ENCODE results near the gene ASMTL.
"Not testable (repeated sequence)": the region's sequence is repeated elsewhere in the genome, so short reads cannot be mapped to it uniquely, and the experiment has no call there.

Gene ASMTL

DNA sequence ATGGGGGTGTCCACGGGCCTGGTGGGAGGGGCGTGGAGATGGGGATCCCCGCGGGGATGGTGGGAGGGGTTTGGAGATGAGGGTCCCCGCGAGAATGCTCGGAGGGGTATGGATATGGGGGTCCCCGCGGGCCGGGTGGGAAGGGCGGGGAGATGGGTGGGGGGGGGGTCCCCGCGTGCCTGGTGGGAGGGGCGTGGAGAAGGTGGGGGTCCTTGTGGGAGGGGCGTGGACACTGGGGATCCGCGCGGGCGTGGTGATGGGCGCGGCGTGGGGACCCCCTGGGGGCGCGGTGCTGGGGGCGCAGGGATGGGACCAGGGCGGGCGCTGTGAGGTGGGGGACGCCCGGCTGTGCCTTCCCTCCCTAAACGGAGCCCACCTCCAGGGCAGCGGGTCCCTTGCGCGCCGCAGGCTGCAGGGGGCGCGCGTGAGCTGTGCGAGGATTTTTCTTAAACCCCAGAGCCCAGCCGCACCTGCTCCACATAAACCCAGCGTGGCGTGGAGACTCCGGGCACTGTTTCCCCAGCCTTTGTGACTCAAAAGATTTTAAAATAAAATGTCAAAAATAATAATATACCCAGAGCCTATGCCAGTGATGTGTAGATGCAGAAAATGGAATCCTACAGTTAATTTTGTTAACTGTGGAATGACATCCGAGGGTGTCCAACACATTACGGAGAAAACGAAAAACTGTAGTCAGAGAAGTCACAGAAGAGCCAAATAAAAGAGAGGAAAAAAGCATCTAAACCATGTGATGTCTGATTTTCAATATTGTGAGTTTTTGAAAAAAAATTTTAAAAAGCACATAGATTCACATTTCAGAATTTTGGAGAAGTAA lies 1.5 kb upstream of the ASMTL start:
- peak; percentile 70 for DNase-seq (ENCODE audit: low spot score)

DNA sequence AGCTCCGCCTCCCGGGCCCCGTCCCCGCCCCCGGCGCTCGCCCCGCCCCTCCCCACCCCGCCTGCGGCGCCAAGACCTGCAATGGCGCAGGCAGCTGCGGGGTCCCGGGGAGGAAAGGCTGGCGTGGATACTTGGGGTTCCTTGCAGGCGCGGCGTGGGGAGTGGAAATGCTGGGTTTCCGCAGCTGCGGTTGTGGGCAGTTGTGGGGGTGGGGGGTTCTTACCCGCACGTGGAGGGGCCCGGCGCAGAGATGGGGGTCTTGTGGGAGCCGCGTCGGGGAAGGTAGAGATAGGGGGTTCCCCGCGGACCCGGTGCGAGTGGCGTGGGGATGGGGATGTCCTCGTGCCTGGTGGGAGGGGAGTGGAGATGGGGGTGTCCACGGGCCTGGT lies 680 bp upstream of the ASMTL start:
- no peak for DNase-seq (ENCODE audit: low spot score)

DNA sequence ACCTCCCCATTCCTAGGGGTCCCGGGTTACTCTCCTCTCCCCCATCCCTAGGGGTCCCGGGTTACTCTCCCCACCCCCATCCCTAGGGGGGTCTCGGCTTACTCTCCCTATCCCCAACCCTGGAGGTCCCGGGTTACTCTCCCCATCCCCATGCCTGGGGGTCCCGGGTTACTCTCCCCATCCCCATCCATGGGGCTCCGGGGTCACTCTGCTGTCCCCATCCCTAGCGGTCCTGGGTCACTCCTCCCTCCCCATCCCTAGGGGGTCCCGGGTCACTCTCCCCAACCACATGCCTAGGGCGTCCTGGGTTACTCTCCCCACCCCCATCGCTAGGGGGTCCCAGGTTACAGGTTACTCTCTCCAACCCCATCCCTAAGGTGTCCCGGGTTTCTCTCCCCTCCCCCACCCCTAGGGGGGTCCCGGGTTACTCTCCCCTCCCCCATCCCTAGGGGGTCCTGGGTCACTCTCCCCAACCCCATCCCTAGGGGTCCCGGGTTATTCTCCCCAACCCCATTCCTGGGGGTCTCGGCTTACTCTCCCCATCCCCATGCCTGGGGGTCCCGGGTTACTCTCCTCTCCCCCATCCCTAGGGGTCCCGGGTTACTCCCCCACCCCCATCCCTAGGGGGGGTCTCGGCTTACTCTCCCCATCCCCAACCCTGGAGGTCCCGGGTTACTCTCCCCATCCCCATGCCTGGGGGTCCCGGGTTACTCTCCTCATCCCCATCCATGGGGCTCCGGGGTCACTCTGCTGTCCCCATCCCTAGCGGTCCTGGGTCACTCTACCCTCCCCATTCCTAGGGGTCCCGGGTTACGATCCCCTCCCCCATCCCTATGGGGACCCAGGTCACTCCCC lies 821 bp downstream of the ASMTL start:
- DNase-seq (ENCODE audit: low spot score): no peak

GRCh38 chrX:1451251-1451660 lies 1.5 kb downstream of the ASMTL start:
- DNase-seq (ENCODE audit: low spot score): no peak

DNA sequence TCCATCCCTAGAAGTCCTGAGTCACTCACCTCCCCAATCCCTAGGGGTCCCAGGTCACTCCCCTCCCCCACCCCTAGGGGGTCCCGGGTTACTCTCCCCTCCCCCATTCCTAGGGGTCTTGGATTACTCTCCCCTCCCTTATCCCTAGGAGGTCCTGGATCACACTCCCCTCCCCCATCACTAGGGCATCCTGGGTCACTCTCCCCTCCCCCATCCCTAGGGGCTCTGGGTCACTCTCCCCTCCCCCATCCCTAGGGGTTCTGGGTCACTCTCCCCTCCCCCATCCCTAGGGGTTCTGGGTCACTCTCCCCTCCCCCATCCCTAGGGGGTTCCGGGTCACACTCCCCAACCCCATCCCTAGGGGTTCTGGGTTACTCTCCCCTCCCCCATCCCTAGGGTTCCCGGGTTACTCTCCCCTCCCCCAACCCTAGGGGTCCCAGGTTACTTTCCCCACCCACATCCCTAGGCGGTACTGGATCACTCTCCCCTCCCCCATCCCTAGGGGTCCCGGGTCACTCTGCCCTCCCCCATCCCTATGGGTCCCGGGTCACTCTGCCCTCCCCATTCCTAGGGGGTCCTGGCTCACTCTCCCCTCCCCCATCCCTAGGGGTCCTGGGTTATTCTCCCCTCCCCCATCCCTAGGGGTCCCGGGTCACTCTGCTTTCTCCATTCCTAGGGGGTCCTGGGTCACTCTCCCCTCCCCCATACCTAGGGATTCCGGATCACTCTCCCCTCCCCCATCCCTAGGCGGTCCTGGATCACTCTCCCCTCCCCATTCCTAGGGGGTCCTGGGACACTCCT lies 2.1 kb downstream of the ASMTL start:
- no peak for DNase-seq (ENCODE audit: low spot score)

- DNase-seq (ENCODE audit: low spot score): no peak
These were observed 2.9 kb downstream of the ASMTL start for GRCh38 chrX:1449823-1450149.

DNA sequence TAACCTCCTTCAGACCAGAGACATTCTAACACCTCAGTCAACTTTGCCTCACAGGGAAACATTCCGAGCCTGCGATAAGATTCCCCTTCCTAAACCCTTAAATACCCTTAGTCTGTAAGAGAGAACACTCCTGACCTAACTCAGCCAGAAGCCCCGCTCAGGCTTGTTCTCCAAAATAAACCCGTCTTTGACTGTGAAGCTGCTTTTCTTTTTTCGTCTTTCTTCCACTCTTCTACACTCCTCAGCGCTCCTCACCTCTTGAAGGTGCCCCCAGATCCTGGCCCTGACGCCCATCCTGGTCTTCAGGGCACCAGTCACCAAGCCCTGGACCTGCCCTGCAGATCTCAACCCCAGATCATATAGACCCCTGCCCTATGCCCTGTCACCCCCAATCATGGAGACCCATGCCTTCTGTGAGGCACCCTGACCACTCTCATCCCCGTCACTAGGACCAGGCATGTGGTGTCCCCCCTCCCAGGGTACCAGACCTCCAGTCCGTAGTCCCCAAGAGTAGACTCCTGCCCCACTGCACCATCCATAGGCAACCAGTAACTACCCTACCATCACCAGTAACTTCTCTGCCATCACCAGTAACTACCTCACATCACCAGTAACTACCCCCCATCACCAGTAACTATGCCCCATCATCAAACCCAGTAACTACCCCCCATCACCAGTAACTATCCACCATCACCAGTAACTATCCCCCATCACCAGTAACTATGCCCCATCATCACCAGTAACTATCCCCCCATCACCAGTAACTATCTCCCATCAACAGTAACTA lies 3.5 kb downstream of the ASMTL start:
- no peak for DNase-seq (ENCODE audit: low spot score)

- DNase-seq (ENCODE audit: low spot score): not testable (repeated sequence)
These were observed 4.1 kb downstream of the ASMTL start for GRCh38 chrX:1448573-1449001.

DNA sequence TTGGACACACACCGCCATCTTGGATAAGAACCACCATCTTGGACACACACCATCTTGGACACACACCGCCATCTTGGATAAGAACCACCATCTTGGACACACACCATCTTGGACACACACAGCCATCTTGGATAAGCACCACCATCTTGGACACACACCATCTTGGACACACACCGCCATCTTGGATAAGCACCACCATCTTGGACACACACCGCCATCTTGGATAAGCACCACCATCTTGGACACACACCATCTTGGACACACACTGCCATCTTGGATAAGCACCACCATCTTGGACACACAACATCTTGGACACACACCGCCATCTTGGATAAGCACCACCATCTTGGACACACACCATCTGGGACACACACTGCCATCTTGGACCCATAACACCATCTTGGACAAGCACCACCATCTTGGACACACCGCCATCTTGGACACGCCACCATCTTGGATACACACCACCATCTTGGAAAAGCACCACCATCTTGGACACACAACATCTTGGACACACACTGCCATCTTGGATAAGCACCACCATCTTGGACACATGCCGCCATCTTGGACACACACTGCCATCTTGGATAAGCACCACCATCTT lies 4.6 kb downstream of the ASMTL start:
- DNase-seq (ENCODE audit: low spot score): not testable (repeated sequence)

GRCh38 chrX:1446984-1447968 lies 5.4 kb downstream of the ASMTL start:
- DNase-seq (ENCODE audit: low spot score): not testable (repeated sequence)

- DNase-seq (ENCODE audit: low spot score): no peak
These were observed 7.9 kb downstream of the ASMTL start for GRCh38 chrX:1444561-1445500.

DNA sequence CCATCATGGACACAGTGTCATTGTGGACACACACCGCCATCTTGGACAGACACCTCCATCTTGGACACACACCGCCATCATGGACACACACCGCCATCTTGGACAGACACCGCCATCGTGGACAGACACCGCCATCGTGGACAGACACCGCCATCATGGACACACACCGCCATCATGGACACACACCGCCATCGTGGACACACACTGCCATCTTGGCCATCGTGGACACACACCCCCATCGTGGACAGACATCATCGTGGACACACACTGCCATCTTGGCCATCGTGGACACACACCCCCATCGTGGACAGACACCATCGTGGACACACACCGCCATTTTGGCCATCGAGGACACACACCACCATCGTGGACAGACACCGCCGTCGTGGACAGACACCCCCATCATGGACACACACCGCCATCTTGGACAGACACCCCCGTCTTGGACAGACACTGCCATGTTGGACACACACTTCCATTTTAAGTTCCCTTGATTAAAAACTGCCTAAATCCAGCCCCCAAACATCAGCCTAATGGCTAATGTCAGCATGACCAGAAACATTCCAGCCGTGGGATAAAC lies 9.1 kb downstream of the ASMTL start:
- no peak for DNase-seq (ENCODE audit: low spot score)

- DNase-seq (ENCODE audit: low spot score): no peak
These were observed 9.9 kb downstream of the ASMTL start for GRCh38 chrX:1442724-1443367.

- no peak for DNase-seq (ENCODE audit: low spot score)
These were observed 10.6 kb downstream of the ASMTL start for GRCh38 chrX:1442016-1442665.

DNA sequence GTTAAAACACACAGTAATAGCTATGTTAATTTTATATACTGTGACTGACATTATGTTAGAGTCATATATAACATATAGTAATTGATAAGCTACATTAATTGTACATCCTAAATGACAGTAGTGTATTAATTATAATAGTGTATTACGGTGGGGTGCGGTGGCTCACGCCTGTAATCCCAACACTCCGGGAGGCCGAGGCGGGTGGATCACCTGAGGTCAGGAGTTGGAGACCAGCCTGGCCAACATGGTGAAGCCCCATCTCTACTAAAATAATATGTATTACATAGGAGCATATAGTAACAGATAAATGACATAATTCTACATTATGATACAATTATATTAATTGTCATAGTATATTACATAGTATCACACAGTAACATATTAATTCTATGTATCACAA lies 12.2 kb downstream of the ASMTL start:
- no peak for DNase-seq (ENCODE audit: low spot score)

GRCh38 chrX:1435241-1435895 lies 17.3 kb downstream of the ASMTL start:
- DNase-seq (ENCODE audit: low spot score): no peak

DNA sequence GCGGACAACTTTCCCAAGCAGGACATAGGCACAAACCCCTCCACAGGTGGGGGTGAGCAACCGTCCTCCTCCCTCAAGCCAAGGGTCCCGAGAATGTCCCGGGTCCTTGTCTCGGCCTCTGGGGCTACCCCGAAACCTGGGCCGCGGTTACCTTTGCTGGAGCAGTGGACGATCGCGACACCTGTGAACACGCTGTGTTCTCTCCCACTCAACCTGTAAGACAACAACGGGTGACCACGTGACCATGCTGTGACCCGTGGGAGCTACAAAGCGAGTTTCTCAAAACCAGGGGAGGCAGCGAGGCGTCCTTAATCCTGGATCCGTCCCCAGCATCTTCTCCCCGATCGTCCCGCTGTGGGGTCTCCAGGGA lies 17.9 kb downstream of the ASMTL start:
- no peak for DNase-seq (ENCODE audit: low spot score)

All from hematopoietic multipotent progenitor cell treated with erythropoietin and hydrocortisone succinate and interleukin-3 and kit ligand, for 17 days (in vitro differentiated cells).